Gastroesophageal sphincter (tissue), 4 donors: ENCODE results near the gene ULK4. TPM values are rescaled to one million over a fixed set of nuclear protein-coding genes. Genes with fewer than 3 reads are reported as not detected.

Experiments
- ATAC-seq: fragments of 150-250 bp; one replicate; pipeline ENCODE4 v1.9.1; 2016; ENCODE audit warnings: mild to moderate bottlenecking, moderate library complexity
- H3K27ac ChIP-seq, 4 donors: fragments of 200-600 bp; sonication (generic) in 3 of 4; 1 replicate in 3 of 4; 2 replicates in 1 of 4; pipeline ENCODE4 v1.5.1; 2016 to 2019
- H3K27me3 ChIP-seq: fragments of 200-600 bp; sonication (generic); one replicate; pipeline ENCODE4 v1.5.1; 2019
- H3K36me3 ChIP-seq, 2 donors: fragments of 200-600 bp; sonication (generic); one replicate each; pipeline ENCODE4 v1.5.1; 2019; ENCODE audit warnings: control low read depth in 1 of 2
- H3K4me1 ChIP-seq, 3 donors: fragments of 200-600 bp; sonication (generic); 1 replicate in 2 of 3; 2 replicates in 1 of 3; pipeline ENCODE4 v1.5.1; 2016 to 2019; ENCODE audit warnings: control low read depth in 2 of 3
- H3K4me3 ChIP-seq, 2 donors: fragments of 200-600 bp; sonication (generic); one replicate each; pipeline ENCODE4 v1.5.1; 2019; ENCODE audit warnings: mild to moderate bottlenecking in 1 of 2, moderate library complexity in 1 of 2
- H3K9me3 ChIP-seq, 3 donors: fragments of 200-600 bp; sonication (generic); one replicate each; pipeline ENCODE4 v1.5.1; 2017 to 2019; ENCODE audit warnings: control low read depth in 2 of 3
- EP300 ChIP-seq: sonication (generic); formaldehyde crosslinking; IDR thresholded peaks from one replicate; pipeline ENCODE4 v1.6.1; 2017; ENCODE audit warnings: antibody characterized with exemption, mild to moderate bottlenecking
- POLR2A ChIP-seq, 2 donors: fragments of 450-650 bp; IDR thresholded peaks; one replicate each; pipeline ENCODE4 v1.6.1; 2017; ENCODE audit warnings: antibody characterized with exemption in 2 of 2, mild to moderate bottlenecking in 2 of 2, moderate library complexity in 1 of 2
- POLR2AphosphoS5 ChIP-seq: sonication (generic); formaldehyde crosslinking; IDR thresholded peaks from one replicate; pipeline ENCODE4 v1.6.1; 2017; ENCODE audit warnings: antibody characterized with exemption
- WGBS, 2 donors: methylation state at CpG; one replicate each; pipeline ENCODE4 v1.1.5; 2018; ENCODE audit warnings: low coverage in 1 of 2; 5-methylcytosine and 5-hydroxymethylcytosine counted together
- total RNA-seq, 4 donors: library from RNA; depleted of rRNA; stranded (reverse); fragments of >200 nt; gene quantifications; one replicate each; pipeline ENCODE4 v1.1.0, GENCODE V29; 2016
- TF ChIP-seq, protein P1 (sequence below), 4 experiments: fragments of 200-600 bp in 2 of 4; fragments of 450-650 bp in 2 of 4; sonication (generic) in 1 of 4; IDR thresholded peaks; one replicate each; pipeline ENCODE4 v1.5.1; 2017 to 2019; ENCODE audit warnings: antibody characterized with exemption in 4 of 4, mild to moderate bottlenecking in 2 of 4, moderate library complexity in 2 of 4

ULK4 gene
- total RNA-seq, 4 donors from 2014 or later: 3.8 to 15.4 (median 8.8) TPM

DNA sequence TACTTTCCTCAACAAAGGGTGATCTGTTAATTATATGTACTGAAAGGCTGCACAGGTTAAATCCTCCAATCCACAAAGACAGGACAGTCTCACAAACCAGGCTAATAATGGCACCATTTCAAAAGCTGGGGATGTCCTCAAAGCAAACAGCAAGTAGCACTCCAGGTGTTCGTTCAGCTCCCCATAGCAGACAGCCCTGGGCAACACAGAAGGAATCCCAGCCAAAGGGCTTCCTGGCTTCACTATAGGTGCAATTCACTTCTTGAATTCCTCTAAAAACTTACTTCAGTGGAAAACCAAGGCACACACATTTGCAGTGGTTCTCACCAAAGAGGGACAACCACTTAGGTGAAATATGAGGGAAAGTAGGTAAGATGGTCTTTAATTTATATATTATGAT, 595.9 kb downstream of the ULK4 start:
- TF ChIP-seq EP300 (no peak), POLR2A (IDR thresholded peaks at IDR 0.05) (no peak), POLR2AphosphoS5 (no peak)
- TF ChIP-seq, protein P1, sequence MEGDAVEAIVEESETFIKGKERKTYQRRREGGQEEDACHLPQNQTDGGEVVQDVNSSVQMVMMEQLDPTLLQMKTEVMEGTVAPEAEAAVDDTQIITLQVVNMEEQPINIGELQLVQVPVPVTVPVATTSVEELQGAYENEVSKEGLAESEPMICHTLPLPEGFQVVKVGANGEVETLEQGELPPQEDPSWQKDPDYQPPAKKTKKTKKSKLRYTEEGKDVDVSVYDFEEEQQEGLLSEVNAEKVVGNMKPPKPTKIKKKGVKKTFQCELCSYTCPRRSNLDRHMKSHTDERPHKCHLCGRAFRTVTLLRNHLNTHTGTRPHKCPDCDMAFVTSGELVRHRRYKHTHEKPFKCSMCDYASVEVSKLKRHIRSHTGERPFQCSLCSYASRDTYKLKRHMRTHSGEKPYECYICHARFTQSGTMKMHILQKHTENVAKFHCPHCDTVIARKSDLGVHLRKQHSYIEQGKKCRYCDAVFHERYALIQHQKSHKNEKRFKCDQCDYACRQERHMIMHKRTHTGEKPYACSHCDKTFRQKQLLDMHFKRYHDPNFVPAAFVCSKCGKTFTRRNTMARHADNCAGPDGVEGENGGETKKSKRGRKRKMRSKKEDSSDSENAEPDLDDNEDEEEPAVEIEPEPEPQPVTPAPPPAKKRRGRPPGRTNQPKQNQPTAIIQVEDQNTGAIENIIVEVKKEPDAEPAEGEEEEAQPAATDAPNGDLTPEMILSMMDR (IDR thresholded peaks at IDR 0.05): no peak
- Histone ChIP-seq H3K27ac (no peak overlapping the region), H3K4me3 (no peak overlapping the region), H3K27me3 (no peaks in the 10 kb centered on the region), H3K4me1 (peaks cover 0 to 17% (median 0%) of the 10 kb centered on the region in 3 donors), H3K9me3 (no peaks in the 10 kb centered on the region), H3K36me3 (no peaks in the 10 kb centered on the region)
- no peak for ATAC-seq
- WGBS, 2 donors: 75% methylated on average over 1 of the region's 1 CpG; no CpG with 5 or more reads in 1 of the 2 donors

DNA sequence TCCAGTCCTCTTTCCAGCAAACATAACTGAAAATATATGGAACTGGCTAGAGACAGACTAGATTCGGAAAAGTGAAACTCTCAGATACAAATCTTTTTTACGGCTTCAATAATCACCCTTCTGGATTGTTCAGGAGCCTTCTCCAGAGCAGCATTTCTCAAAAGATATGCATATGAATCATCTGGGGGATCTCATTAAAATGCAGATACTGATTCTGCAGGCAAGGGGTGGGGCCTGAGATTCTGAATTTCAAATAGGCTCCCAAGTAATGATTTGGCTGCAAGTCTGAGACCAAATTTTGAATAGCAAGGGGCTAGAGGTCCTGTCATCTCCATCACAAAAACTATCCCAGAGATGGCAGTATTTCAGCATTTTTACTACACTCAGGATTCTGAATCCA, 597.2 kb downstream of the ULK4 start:
- H3K27me3 ChIP-seq: no peaks in the 10 kb centered on the region
- no peak overlapping the region for H3K27ac ChIP-seq
- no peak overlapping the region for H3K4me3 ChIP-seq
- ATAC-seq: no peak
- H3K4me1 ChIP-seq: peaks cover 0 to 12% (median 0%) of the 10 kb centered on the region in 3 donors
- TF ChIP-seq POLR2AphosphoS5 (no peak), EP300 (no peak), POLR2A (IDR thresholded peaks at IDR 0.05) (no peak)
- TF ChIP-seq, protein P1 (IDR thresholded peaks at IDR 0.05): no peak
- no peaks in the 10 kb centered on the region for H3K36me3 ChIP-seq
- WGBS, 2 donors: 63 to 65% methylated on average over 2 of the region's 2 CpGs
- no peaks in the 10 kb centered on the region for H3K9me3 ChIP-seq

DNA sequence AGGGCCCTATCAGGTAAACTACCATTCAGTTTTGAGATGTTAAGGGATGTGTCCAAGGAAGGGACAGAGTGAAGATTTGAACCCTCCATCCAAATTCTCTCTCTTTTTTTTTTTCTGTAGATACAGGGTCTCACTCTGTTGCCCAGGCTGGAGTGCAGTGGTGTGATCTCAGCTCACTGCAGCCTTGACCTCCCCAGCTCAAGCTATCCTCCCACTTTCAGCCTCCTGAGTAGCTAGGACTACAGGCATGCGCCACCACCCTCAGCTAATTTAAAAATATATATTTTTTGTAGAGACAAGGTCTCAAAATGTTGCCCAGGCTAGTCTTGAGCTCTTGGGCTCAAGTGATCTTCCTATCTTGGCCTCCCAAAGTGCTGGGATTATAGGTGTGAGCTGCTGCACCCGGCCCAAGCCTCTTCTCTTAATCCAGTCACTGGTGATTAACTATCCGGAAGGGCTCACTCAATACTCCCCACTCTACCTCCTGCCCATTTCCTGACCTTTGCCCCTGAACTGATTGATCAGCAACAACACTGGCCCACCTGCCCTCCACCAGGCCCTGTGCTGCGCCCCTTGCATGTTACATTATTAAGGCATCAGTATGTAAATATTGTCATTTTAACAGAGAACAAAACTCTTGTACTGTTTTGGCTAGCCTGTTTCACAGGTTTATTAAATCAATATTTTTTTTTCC, 597.9 kb downstream of the ULK4 start:
- Histone ChIP-seq H3K36me3 (no peaks in the 10 kb centered on the region), H3K27me3 (no peaks in the 10 kb centered on the region), H3K4me3 (no peak overlapping the region), H3K4me1 (peaks cover 0 to 10% (median 0%) of the 10 kb centered on the region in 3 donors), H3K9me3 (no peaks in the 10 kb centered on the region), H3K27ac (no peak overlapping the region)
- 62 to 97% methylated on average over 3 to 4 of the region's 4 CpGs for WGBS, 2 donors
- TF ChIP-seq POLR2A (IDR thresholded peaks at IDR 0.05): no peak
- TF ChIP-seq EP300: no peak
- no peak for TF ChIP-seq POLR2AphosphoS5
- TF ChIP-seq, protein P1 (IDR thresholded peaks at IDR 0.05): no peak
- no peak for ATAC-seq

DNA sequence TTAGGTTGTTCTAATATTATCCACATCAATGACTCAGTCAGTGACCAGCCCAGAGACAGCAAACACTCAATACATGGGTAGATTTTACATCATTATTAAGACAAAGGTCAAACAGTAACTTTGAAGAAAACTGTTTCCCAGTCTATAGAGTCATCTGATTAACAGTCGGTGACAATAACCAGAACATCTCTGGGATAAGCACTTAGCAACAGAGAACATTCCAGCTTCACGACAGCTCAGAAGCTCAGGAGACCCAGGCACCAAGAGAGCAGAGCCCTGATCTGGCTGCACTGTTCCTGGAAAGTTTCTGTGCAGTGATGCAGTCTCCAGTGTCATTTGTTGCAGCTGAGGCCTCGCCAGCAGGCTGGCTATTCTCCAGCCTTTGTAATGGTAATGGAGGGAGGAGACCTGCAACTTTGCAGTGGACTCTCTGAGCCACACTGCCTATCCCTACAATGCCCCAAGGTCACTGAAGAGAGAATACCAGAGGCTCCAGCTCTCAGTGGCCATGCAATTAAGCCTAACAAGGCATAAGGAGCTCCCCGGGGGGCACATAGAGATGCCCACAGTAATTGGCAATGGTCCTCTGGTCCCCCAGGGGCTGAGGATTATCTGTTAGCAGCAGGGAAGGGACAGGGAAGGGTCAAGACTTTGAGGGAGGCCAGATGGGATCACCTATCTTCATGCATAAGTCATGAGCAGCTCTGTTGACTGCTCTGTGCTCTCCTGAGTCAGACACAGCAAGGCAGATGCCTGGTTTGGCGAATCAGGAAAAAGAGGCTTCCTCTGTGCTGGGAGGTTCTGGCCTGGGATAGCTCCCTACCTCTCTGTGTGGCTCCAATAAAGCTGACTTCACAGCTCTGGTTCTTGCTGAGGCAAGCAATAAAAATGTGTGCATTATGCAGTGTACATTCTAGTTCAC, 599.0 kb downstream of the ULK4 start:
- Histone ChIP-seq H3K27ac (no peak overlapping the region), H3K27me3 (no peaks in the 10 kb centered on the region), H3K4me1 (peaks cover 0 to 10% (median 0%) of the 10 kb centered on the region in 3 donors), H3K36me3 (no peaks in the 10 kb centered on the region), H3K4me3 (no peak overlapping the region), H3K9me3 (no peaks in the 10 kb centered on the region)
- TF ChIP-seq POLR2A (IDR thresholded peaks at IDR 0.05): no peak
- TF ChIP-seq EP300: no peak
- TF ChIP-seq, protein P1 (IDR thresholded peaks at IDR 0.05): no peak
- no peak for TF ChIP-seq POLR2AphosphoS5
- WGBS, 2 donors: 0 to 36% methylated on average over 1 to 3 of the region's 5 CpGs
- ATAC-seq: no peak
